NCI-H524 treated with DMSO at 0.1 percent for 48 hours (cell line): ENCODE data around the gene TFB2M.
A peak's percentile ranks its signal among the peaks of the same experiment; 100 is the strongest.

Experiments used
- DNase-seq: peaks from one replicate; lab custom pipeline; 2025; lab: John Stamatoyannopoulos, UW

Gene TFB2M

DNA sequence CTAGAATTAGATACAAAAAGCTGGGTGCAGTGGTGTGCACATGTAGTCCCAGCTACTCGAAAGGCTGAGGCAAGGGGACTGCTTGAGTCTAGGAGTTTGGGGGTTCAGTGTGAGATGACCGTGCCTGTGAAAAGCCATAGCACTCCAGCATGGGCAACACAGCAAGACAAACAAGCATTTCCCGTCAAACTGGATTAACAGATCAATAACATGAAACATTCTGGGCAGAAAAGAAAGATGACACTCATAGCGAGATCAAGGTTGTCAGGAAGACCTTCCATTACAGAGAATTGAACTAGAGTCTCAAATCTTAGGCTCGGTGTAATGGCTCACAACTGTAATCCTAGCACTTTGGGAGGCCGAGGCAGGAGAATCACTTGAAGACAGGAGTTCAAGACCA, 14.0 kb downstream of the TFB2M start:
- DNase-seq = no peak

DNA sequence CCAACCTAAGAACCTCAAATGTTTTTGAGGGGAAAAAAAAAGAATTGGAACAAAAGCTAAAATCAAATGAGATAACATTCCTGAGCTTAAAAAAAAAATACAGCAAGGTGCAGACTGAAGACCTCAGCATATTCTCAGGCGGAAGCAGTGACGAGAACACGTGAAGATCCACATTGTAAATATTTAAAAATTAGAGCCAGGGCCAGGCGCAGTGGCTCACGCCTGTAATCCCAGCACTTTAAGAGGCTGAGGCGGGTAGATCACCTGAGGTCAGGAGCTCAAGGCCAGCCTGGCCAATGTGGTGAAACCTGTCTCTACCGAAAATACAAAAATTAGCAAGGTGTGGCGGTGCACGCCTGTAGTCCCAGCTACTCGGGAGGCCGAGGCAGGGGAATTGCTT, 15.7 kb downstream of the TFB2M start:
- DNase-seq = no peak

- no peak for DNase-seq
Measured at GRCh38 chr1:246549665-246550064, 16.4 kb downstream of the TFB2M start.

DNA sequence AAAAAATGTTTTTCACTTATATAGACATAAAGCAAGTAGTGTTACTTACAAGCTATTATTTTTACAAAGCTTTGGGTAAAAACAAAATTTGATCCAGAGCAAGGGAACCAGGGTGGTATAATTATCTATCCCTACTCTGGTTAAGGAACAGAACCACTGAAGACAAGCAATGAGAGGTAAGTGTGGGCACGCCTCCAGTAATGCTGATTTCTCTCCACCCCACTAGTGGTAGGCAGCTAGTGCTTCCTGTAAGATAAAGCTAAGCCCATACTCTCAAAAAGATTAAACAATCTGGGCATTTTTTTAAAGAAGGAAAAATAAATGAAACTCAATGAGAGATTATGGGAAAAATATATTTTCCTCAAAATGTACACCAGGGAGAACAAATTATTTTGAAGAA, 22.1 kb downstream of the TFB2M start:
- DNase-seq = no peak

GRCh38 chr1:246540738-246541491, 25.1 kb downstream of the TFB2M start:
- no peak for DNase-seq

DNA sequence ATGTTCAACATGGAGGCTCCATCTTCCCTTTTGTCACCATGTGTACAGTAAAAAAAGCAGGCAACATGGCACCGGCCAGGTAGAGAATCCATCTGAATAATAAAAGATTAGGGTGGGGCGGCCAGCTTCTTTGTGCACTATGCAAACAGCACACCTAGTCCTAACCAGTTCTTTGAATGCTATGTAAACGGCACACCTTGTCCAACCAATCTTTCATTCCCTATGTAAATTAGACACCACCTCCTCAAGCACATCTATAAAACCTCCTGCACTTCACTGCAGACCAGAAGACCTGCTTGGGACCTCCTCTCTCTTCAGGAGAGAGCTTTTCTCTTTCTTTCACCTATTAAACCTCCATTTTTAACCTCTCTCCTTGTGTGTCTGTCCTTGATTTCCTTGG, 28.2 kb downstream of the TFB2M start:
- no peak for DNase-seq

- DNase-seq = no peak
Measured at GRCh38 chr1:246537441-246537840, 28.6 kb downstream of the TFB2M start.

DNA sequence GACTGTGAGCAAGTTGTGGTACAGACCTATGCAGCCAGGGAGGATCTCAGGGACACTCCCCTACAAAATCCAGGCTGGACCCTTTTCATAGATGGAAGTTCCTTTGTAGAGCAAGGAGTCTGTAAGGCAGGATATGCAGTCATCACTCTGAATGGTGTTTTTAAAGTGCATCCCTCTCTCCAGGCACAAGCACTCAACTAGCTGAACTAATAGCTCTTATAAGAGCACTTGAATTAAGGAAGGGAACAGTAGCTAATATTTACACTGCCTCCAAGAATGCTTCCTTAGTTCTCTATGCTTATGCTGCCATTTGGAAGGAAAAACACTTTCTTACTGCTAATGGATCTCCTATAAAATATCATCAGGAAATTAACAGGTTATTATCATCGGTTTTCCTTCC, 31.9 kb downstream of the TFB2M start:
- DNase-seq = peak; percentile 4

- DNase-seq = peak; percentile 50
Measured at GRCh38 chr1:246533371-246533905, 32.6 kb downstream of the TFB2M start.

GRCh38 chr1:246532519-246532918, 33.5 kb downstream of the TFB2M start:
- no peak for DNase-seq

- no peak for DNase-seq
Measured at GRCh38 chr1:246530482-246530881, 35.6 kb downstream of the TFB2M start.

DNA sequence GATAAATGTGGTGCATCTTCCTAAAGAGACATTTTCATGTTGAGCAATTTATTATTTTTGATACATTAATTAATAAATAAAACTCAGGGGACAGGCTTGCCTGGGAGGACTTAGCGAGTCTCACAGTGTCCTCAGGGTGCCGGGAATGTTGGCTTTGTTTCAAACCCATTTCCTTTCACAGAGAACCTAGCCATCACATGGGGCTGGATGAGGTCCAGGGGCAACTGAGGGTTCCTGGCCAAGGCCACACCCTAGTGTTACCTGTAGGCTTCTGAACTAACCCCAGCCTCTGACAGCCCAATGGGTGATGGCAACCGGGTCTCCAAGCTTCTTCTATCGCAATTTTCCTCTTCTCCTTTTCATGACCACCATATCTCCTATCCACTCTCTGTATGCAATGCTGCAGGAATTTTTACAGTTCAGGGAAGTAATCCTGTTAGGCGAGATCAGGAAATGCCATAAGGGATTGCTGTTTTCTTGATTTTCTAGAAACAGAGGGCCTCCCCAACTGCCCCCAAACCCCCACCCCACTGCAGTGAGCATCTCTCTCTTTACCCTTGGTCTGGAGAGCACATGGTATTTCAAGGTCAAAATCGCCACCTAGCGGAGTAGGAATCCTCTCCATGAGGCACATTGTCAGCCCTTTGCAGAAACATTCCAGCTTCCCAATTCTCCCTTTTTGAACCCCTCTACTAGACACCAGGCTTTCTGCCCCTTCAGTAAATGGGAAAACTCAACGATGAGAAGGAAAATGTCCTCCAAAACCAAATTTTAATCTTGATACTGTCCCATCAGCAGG, 36.9 kb downstream of the TFB2M start:
- no peak for DNase-seq

DNA sequence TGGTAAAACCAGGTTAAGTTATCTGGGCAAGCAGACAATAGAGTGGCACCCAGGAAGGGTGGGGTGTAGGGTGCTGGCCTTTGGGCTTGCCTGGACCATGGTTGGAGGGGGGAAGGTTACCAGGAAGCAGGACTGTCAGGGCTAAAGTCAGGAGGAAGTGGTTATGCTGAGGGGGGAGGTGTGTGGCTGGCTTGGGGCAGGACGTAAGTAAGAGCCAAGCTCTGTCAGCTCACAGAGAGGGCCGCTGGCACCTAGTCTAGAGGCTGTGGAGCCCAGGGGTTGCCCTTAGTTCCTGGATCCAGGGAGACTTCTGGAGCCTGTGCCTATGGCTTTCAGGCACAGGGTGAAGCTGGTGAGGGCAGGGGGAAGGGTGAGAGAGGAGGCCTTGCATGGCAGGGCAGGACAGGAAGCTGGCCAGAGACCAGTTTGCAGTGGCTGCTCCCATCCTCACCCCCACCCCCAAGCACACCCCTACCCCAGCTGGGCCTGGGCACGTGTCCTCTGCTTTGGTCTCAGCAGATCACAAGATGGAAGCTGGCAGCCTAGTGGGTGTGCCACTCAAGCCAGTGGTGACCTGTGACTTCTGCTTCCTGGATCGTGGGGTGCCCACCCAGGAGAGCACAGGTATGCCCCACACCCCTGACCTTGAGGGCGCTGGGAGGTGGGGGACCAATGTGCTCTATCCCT, 38.5 kb downstream of the TFB2M start:
- DNase-seq = no peak

GRCh38 chr1:246526915-246527314, 39.1 kb downstream of the TFB2M start:
- no peak for DNase-seq

GRCh38 chr1:246526380-246526779, 39.7 kb downstream of the TFB2M start:
- DNase-seq = no peak

DNA sequence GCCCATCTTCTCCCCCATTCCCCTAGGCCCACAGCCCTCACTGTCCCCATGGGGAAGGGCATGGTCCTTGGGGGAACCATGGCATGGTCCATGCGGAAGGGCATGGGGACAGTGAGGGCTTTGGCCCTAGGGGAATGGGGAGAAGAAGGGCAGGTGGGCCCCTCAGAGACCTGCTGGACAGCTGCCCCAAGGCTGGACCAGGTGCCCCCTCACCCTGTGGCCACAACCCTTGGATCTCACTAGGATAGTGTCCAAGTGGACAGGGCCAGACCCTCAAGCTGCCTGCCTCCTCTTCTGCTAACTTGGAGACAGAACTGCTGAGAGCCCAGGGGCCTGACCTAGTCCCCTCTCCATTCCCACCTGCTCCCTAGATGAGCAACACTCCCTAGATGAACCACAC, 46.5 kb downstream of the TFB2M start:
- DNase-seq = no peak

- DNase-seq = no peak
Measured at GRCh38 chr1:246518456-246519205, 47.4 kb downstream of the TFB2M start.

- no peak for DNase-seq
Measured at GRCh38 chr1:246517391-246517790, 48.7 kb downstream of the TFB2M start.

- DNase-seq = no peak
Measured at GRCh38 chr1:246516126-246516525, 49.9 kb downstream of the TFB2M start.

DNA sequence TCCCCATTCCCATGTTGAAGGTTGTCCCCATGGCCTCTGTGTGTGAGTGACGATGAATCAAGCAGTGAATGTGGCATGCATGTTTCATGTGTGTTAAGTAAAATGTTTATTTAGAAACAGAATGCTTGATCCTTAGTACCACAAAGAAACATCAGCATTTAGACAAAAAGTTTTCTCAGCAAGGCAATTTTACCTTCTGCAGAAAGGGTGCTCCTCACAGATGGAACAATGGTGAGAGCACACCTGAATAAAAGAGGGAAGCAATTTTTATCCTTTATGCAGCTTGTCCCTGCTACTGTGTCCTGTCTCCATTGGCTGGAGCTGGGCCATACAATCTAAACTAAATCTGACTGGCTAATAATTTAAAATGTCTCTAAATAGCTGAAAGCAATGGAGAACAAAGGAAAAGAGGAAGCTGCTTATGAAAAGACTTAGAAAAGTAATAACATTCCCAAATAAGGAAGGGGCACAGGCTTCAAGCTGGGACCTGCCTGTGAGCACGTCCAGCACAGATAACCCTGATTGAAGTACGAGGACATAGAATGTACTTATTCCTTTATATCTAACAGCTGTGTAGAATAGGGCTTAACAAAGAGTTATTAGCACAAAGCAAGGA, 50.6 kb downstream of the TFB2M start:
- DNase-seq = no peak

- DNase-seq = no peak
Measured at GRCh38 chr1:246513619-246514343, 52.3 kb downstream of the TFB2M start.
